CD4-positive, alpha-beta T cell treated with Interleukin-6 for 4 hours (primary cell): ENCODE measurements around the gene GNAI3.
"Not testable (repeated sequence)": the region's sequence is repeated elsewhere in the genome, so short reads cannot be mapped to it uniquely, and the experiment has no call there.

Experiments used
- DNase-seq: peaks from one replicate; pipeline ENCODE4 v3.0.0-alpha.2; 2020; ENCODE audit warnings: mixed read lengths

Gene GNAI3

GRCh38 chr1:109640285-109640865, 92.0 kb downstream of the GNAI3 start:
- DNase-seq, result peak; percentile 91

GRCh38 chr1:109641078-109641740, 92.8 kb downstream of the GNAI3 start:
- no peak for DNase-seq

GRCh38 chr1:109641861-109642260, 93.4 kb downstream of the GNAI3 start:
- DNase-seq, result no peak

GRCh38 chr1:109642626-109643025, 94.2 kb downstream of the GNAI3 start:
- DNase-seq, result no peak

GRCh38 chr1:109643385-109644230, 95.2 kb downstream of the GNAI3 start:
- peak; percentile 89 for DNase-seq

GRCh38 chr1:109644670-109645069, 96.3 kb downstream of the GNAI3 start:
- no peak for DNase-seq

- DNase-seq, result no peak
Measured at GRCh38 chr1:109649491-109649914, 101.1 kb downstream of the GNAI3 start.

GRCh38 chr1:109650609-109651008, 102.2 kb downstream of the GNAI3 start:
- DNase-seq, result no peak

GRCh38 chr1:109652402-109652801, 104.0 kb downstream of the GNAI3 start:
- DNase-seq, result no peak

- DNase-seq, result no peak
Measured at GRCh38 chr1:109653306-109653705, 104.9 kb downstream of the GNAI3 start.

GRCh38 chr1:109654519-109654918, 106.1 kb downstream of the GNAI3 start:
- no peak for DNase-seq

- peak; percentile 79 for DNase-seq
Measured at GRCh38 chr1:109655615-109656519, 107.5 kb downstream of the GNAI3 start, which contains the start of gene GSTM4. TSS of gene GSTM4 (plus strand) at chr1:109656099. CDS start at chr1:109656390, 291 bp downstream.

GRCh38 chr1:109657395-109657794, 109.0 kb downstream of the GNAI3 start:
- DNase-seq, result no peak

GRCh38 chr1:109657970-109658369, 109.6 kb downstream of the GNAI3 start:
- DNase-seq, result no peak

- DNase-seq, result no peak
Measured at GRCh38 chr1:109658533-109659042, 110.2 kb downstream of the GNAI3 start.

GRCh38 chr1:109659145-109659544, 110.7 kb downstream of the GNAI3 start:
- no peak for DNase-seq

GRCh38 chr1:109659997-109660690, 111.7 kb downstream of the GNAI3 start:
- no peak for DNase-seq

- not testable (repeated sequence) for DNase-seq
Measured at GRCh38 chr1:109660691-109661026, 112.2 kb downstream of the GNAI3 start.

GRCh38 chr1:109661391-109661790, 113.0 kb downstream of the GNAI3 start:
- no peak for DNase-seq

GRCh38 chr1:109664671-109665070, 116.3 kb downstream of the GNAI3 start:
- no peak for DNase-seq

- peak; percentile 94 for DNase-seq
Measured at GRCh38 chr1:109667452-109668122, 119.2 kb downstream of the GNAI3 start, which contains the start of gene GSTM2. TSS of gene GSTM2 (plus strand) at chr1:109668057. CDS start at chr1:109668116, 59 bp downstream.
